HG03575 (cell line): ENCODE results near the gene SF3A2.
"Not testable (repeated sequence)": the region's sequence is repeated elsewhere in the genome, so short reads cannot be mapped to it uniquely, and the experiment has no call there.

Experiments
- ATAC-seq: cut with Tn5 transposase; IDR thresholded peaks from one replicate; pipeline ENCODE4 v1.9.1; 2021; ENCODE audit not compliant: unreplicated experiment, insufficient number of reproducible peaks, low FRiP score; ENCODE audit errors: extremely low read depth

The SF3A2 gene

GRCh38 chr19:2281265-2282061, 44.8 kb downstream of the SF3A2 start:
- not testable (repeated sequence) for ATAC-seq

- ATAC-seq: no peak
Observed at GRCh38 chr19:2282062-2282861, 45.6 kb downstream of the SF3A2 start, which contains the start of gene PEAK3. TSS of gene PEAK3 (minus strand) at chr19:2282175. CDS start at chr19:2280931, 1,244 bp downstream.

- no peak for ATAC-seq
Observed at GRCh38 chr19:2282862-2283237, 46.2 kb downstream of the SF3A2 start.

GRCh38 chr19:2283835-2284507, 47.3 kb downstream of the SF3A2 start:
- ATAC-seq: no peak

- no peak for ATAC-seq
Observed at GRCh38 chr19:2286402-2287140, 49.9 kb downstream of the SF3A2 start.

- no peak for ATAC-seq
Observed at GRCh38 chr19:2287585-2288337, 51.1 kb downstream of the SF3A2 start.

- ATAC-seq: no peak
Observed at GRCh38 chr19:2288338-2288817, 51.8 kb downstream of the SF3A2 start.

- ATAC-seq: no peak
Observed at GRCh38 chr19:2288818-2289713, 52.4 kb downstream of the SF3A2 start.

- ATAC-seq: no peak
Observed at GRCh38 chr19:2289714-2290435, 53.3 kb downstream of the SF3A2 start.

- ATAC-seq: no peak
Observed at GRCh38 chr19:2290441-2291184, 54.0 kb downstream of the SF3A2 start.

GRCh38 chr19:2291185-2291751, 54.6 kb downstream of the SF3A2 start:
- ATAC-seq: no peak

GRCh38 chr19:2294687-2295335, 58.2 kb downstream of the SF3A2 start:
- ATAC-seq: no peak

- ATAC-seq: no peak
Observed at GRCh38 chr19:2296141-2296540, 59.5 kb downstream of the SF3A2 start.
